Hepatocyte (in vitro differentiated cells): ENCODE results near the gene OMA1.

Experiments used
- CTCF ChIP-seq: fragments of 200-600 bp; sonication (generic); IDR thresholded peaks from 2 replicates; pipeline ENCODE4 v1.5.1; 2016; ENCODE audit warnings: antibody characterized with exemption, mild to moderate bottlenecking; ENCODE audit not compliant: poor library complexity
- EZH2phosphoT487 ChIP-seq: fragments of 200-600 bp; sonication (generic); IDR thresholded peaks from one replicate; pipeline ENCODE4 v1.6.1; 2018; ENCODE audit warnings: antibody characterized with exemption, mild to moderate bottlenecking, low read depth, moderate library complexity; ENCODE audit not compliant: unreplicated experiment, severe bottlenecking

GRCh38 chr1:58573138-58573537, 26.6 kb upstream of the OMA1 start:
- TF ChIP-seq CTCF: no peak
- TF ChIP-seq EZH2phosphoT487: no peak
